OCI-LY1 (cell line): ENCODE data around the gene FGF22.

Experiments
- CTCF ChIP-seq: fragments of 200-600 bp; sonication (generic), shearing (Covaris generic); IDR thresholded peaks from 2 replicates; pipeline ENCODE4 v1.5.1; 2017; ENCODE audit warnings: mild to moderate bottlenecking, antibody characterized with exemption, low read length, moderate library complexity, mixed read lengths
- EZH2 ChIP-seq: fragments of 200-600 bp; sonication (generic), shearing (Covaris generic); IDR thresholded peaks from 2 replicates; pipeline ENCODE4 v1.8.0; 2017; ENCODE audit warnings: borderline replicate concordance, mixed run types, mild to moderate bottlenecking, antibody characterized with exemption, low read length, moderate library complexity, mixed read lengths

GRCh38 chr19:643736-644135, 4.1 kb downstream of the FGF22 start:
- TF ChIP-seq CTCF: no peak
- no peak for TF ChIP-seq EZH2
